ENCODE data around the gene ACOT12. TPM values are rescaled to one million over a fixed set of nuclear protein-coding genes. Genes with fewer than 3 reads are reported as not detected.
A peak's percentile ranks its signal among the peaks of the same experiment; 100 is the strongest.

ACOT12 gene
- total and polyA plus RNA-seq, 2 of the 13 experiments (the other 11 are each of a cell fraction or from before 2014, with no cell fraction given) = not detected

DNA sequence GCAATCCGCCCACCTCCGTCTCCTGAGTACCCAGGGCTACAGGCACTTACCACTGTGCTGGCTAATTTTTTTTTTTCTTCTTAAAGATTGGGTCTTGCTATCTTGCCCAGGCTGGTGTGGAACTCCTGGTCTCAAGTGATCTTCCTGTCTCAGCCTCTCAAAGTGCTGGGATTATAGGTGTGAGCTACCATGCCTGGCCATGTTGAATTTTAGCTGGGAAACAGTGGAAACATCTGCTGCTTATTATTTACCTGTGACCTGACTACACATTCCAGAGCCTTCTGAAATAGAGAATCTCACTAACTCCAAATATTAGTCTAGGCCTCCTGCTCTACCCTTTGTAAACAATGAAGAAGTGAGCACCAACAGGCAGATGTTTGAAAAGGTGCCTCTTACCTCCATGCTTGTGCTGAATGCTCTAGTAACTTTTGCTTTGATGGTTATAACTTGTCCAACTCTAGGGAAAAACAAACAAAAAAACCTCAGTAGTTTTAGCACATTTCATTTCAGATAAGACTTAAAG, 22.5 kb downstream of the ACOT12 start (continued):
- TF ChIP-seq KDM2A (CRISPR knock-in tag; IDR thresholded peaks at IDR 0.05; ENCODE audit: borderline replicate concordance, low read depth) (no peak), TCF7L2 (IDR thresholded peaks at IDR 0.05; ENCODE audit: low read depth, low read length) (0 out of 2 replicates have a peak, but pooled peaks have one; percentile 44), ZNF329 (CRISPR knock-in tag; IDR thresholded peaks at IDR 0.05; ENCODE audit: low read depth) (no peak), ZNF777 (CRISPR knock-in tag; IDR thresholded peaks at IDR 0.05) (no peak), ZBTB38 (CRISPR knock-in tag; IDR thresholded peaks at IDR 0.05) (no peak), MEF2D (CRISPR knock-in tag; IDR thresholded peaks at IDR 0.05) (peak; percentile 91), MYC (CRISPR knock-in tag; IDR thresholded peaks at IDR 0.05; ENCODE audit: borderline replicate concordance) (no peak), PHF21A (CRISPR knock-in tag; IDR thresholded peaks at IDR 0.05) (peak; percentile 65; the same call in 1 of the 2 replicates), ZNF543 (CRISPR knock-in tag; IDR thresholded peaks at IDR 0.05) (no peak), ZNF441 (CRISPR knock-in tag; IDR thresholded peaks at IDR 0.05; ENCODE audit: borderline replicate concordance) (no peak), RXRA (CRISPR knock-in tag; IDR thresholded peaks at IDR 0.05) (no peak; the same call in 1 of the 2 replicates), ZNF335 (CRISPR knock-in tag; IDR thresholded peaks at IDR 0.05) (no peak), ERF (CRISPR knock-in tag; IDR thresholded peaks at IDR 0.05) (peak; percentile 64), DMAP1 (CRISPR knock-in tag; IDR thresholded peaks at IDR 0.05) (no peak), SMC3 (IDR thresholded peaks at IDR 0.05; ENCODE audit: low read length) (no peak), TSC22D2 (CRISPR knock-in tag; IDR thresholded peaks at IDR 0.05; ENCODE audit: borderline replicate concordance) (no peak), ZSCAN31 (CRISPR knock-in tag; IDR thresholded peaks at IDR 0.05; ENCODE audit: low read depth) (no peak), ZC3H4 (CRISPR knock-in tag; IDR thresholded peaks at IDR 0.05; ENCODE audit: borderline replicate concordance) (no peak)
- TF ChIP-seq, protein P1, sequence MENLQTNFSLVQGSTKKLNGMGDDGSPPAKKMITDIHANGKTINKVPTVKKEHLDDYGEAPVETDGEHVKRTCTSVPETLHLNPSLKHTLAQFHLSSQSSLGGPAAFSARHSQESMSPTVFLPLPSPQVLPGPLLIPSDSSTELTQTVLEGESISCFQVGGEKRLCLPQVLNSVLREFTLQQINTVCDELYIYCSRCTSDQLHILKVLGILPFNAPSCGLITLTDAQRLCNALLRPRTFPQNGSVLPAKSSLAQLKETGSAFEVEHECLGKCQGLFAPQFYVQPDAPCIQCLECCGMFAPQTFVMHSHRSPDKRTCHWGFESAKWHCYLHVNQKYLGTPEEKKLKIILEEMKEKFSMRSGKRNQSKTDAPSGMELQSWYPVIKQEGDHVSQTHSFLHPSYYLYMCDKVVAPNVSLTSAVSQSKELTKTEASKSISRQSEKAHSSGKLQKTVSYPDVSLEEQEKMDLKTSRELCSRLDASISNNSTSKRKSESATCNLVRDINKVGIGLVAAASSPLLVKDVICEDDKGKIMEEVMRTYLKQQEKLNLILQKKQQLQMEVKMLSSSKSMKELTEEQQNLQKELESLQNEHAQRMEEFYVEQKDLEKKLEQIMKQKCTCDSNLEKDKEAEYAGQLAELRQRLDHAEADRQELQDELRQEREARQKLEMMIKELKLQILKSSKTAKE (CRISPR knock-in tag; IDR thresholded peaks at IDR 0.05; ENCODE audit: borderline replicate concordance) = 0 out of 2 replicates have a peak, but pooled peaks have one; percentile 39
- TF ChIP-seq, protein P2, sequence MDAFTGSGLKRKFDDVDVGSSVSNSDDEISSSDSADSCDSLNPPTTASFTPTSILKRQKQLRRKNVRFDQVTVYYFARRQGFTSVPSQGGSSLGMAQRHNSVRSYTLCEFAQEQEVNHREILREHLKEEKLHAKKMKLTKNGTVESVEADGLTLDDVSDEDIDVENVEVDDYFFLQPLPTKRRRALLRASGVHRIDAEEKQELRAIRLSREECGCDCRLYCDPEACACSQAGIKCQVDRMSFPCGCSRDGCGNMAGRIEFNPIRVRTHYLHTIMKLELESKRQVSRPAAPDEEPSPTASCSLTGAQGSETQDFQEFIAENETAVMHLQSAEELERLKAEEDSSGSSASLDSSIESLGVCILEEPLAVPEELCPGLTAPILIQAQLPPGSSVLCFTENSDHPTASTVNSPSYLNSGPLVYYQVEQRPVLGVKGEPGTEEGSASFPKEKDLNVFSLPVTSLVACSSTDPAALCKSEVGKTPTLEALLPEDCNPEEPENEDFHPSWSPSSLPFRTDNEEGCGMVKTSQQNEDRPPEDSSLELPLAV (CRISPR knock-in tag; conservative IDR thresholded peaks at IDR 0.05; ENCODE audit: low read depth) = no peak
- TF ChIP-seq, protein P3, sequence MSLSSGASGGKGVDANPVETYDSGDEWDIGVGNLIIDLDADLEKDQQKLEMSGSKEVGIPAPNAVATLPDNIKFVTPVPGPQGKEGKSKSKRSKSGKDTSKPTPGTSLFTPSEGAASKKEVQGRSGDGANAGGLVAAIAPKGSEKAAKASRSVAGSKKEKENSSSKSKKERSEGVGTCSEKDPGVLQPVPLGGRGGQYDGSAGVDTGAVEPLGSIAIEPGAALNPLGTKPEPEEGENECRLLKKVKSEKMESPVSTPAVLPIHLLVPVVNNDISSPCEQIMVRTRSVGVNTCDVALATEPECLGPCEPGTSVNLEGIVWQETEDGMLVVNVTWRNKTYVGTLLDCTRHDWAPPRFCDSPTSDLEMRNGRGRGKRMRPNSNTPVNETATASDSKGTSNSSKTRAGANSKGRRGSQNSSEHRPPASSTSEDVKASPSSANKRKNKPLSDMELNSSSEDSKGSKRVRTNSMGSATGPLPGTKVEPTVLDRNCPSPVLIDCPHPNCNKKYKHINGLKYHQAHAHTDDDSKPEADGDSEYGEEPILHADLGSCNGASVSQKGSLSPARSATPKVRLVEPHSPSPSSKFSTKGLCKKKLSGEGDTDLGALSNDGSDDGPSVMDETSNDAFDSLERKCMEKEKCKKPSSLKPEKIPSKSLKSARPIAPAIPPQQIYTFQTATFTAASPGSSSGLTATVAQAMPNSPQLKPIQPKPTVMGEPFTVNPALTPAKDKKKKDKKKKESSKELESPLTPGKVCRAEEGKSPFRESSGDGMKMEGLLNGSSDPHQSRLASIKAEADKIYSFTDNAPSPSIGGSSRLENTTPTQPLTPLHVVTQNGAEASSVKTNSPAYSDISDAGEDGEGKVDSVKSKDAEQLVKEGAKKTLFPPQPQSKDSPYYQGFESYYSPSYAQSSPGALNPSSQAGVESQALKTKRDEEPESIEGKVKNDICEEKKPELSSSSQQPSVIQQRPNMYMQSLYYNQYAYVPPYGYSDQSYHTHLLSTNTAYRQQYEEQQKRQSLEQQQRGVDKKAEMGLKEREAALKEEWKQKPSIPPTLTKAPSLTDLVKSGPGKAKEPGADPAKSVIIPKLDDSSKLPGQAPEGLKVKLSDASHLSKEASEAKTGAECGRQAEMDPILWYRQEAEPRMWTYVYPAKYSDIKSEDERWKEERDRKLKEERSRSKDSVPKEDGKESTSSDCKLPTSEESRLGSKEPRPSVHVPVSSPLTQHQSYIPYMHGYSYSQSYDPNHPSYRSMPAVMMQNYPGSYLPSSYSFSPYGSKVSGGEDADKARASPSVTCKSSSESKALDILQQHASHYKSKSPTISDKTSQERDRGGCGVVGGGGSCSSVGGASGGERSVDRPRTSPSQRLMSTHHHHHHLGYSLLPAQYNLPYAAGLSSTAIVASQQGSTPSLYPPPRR (CRISPR knock-in tag; IDR thresholded peaks at IDR 0.05; ENCODE audit: borderline replicate concordance) = peak; percentile 98
- TF ChIP-seq, protein P4, sequence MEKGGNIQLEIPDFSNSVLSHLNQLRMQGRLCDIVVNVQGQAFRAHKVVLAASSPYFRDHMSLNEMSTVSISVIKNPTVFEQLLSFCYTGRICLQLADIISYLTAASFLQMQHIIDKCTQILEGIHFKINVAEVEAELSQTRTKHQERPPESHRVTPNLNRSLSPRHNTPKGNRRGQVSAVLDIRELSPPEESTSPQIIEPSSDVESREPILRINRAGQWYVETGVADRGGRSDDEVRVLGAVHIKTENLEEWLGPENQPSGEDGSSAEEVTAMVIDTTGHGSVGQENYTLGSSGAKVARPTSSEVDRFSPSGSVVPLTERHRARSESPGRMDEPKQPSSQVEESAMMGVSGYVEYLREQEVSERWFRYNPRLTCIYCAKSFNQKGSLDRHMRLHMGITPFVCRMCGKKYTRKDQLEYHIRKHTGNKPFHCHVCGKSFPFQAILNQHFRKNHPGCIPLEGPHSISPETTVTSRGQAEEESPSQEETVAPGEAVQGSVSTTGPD (CRISPR knock-in tag; IDR thresholded peaks at IDR 0.05) = no peak
